ENCODE data around the gene CPNE1.

The CPNE1 gene

DNA sequence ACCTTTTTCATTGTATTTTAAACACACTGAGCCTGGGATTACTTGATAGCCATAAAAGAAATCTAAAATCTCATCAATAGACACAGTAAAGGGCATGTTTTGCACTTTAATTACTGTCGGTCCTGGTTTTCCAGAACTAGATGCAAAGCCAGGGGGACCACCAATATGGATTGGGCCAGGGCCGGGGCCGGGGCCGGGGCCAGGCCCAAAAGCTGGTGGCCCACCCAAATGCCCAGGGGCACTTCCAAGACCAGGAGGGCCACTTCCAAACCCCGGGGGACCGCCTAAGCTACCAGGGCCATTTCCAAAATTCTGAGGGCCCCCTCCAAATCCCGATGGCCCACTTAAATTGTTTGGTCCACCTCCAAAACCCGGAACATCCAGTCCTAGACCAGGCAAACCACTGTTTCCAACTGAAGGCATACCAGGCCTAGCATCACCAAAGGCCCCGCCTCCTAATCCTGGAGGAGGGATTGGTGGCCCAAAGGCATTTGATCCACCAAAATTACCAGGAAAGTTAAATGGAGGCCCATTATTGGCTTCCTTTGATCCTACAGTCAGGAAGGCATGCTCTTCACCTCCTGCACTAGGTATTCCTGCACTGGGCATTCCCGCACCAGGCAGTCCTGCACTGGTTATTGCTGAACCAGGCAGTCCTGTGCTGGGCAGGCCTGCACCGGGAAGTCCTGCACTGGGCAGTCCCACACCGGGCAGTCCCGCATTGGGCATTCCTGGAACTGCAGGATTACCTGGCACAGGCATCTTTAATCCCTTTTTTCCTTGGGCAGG, 11.9 kb downstream of the CPNE1 start:
- no peak for DNase-seq

GRCh38 chr20:35651958-35652357, 12.7 kb downstream of the CPNE1 start:
- no peak for DNase-seq

DNA sequence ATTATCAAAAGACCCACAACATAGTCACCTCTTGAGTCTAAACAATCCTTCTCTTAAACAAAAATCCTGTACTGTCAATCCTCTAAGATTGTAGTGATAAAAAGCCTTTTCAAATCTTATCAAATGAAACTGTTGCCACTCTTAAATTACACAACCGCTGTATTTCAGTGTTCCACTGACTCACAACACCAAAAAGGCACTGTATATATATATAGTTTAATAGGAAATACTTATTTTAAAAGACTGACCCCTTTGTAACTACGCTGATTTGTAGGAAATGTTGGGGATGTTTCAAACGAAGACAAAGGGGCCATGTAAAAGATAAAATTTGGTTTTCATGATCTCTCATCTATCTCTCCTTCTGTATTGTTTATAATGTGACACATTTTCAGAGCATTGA, 14.1 kb downstream of the CPNE1 start:
- DNase-seq: no peak

DNA sequence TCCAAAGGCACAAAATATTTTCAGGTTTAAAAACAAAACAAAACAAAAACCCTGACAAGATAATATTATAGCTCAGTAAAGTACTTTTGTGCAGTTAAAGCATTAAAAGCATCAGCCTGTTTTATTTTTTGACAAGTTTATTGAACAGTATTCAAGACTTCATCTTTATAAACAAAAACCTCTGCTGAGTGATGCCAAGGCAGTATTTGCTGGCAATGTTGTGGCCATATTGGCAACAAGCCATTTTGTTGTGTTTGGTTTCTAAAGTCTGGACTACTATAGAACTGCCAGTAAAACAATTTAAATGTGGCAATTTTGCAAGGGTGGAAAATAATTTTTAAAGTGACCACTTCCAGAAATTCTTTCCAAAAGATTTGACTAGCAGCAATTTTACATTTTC, 15.9 kb downstream of the CPNE1 start:
- no peak for DNase-seq

DNA sequence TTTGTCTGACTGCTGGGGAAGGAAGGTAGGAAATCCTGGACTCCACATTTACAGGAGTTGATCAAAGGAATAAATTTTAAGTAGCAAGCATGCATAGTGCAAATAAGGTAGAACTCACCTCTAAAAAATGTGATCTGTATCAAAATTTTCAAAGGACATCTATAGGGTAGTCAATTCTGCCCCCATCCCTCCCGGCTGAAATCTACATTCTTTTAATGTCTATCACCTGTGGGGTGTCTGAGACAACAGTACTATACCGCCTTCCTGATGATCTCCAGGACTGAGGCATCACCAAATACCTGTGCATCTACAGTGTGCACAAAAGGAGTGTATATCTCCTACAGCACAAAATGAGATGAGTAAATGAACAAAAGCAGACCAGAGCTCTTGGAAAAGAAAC, 19.9 kb downstream of the CPNE1 start:
- no peak for DNase-seq

DNA sequence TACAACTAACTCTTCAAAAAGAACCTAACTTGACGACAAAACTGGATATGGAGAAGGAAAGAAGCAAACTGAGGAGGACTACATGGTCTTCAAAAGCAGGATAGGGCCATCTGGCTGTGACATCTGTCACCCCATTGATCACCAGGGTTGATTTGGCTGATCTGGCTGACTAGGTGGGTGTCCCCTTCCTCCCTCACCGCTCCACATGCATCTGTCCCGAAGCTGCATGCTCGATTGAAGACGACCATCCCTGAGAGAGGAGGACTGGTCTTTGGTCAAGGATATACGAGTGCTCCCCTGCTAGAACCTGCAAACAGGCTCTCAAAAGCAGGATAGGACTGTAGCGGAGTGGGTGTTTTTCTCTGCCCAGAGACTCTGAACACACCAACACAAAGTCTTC, 21.7 kb downstream of the CPNE1 start:
- DNase-seq: no peak

GRCh38 chr20:35641743-35642142, 23.0 kb downstream of the CPNE1 start:
- no peak for DNase-seq

DNA sequence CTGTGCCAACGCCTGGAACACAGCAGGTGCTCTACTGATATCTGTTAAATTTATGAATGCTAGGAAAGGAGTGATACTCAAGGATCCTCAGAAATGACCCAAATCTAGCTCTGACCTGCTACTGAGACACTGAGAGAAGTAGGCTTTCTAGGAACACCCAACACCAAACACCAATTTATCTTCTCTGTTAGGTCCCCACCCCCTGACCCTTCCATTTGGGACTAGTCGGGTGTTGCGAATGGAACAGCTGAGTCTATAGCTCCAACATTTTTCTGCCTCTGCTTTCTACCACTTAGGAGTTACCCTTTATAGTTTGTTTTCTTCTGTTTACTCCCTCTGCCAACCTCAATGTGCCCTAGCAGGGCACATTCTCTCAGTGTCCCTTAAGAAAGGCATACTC, 24.0 kb downstream of the CPNE1 start:
- DNase-seq: no peak

- no peak for DNase-seq
Observed at GRCh38 chr20:35638751-35639150, 25.9 kb downstream of the CPNE1 start.

DNA sequence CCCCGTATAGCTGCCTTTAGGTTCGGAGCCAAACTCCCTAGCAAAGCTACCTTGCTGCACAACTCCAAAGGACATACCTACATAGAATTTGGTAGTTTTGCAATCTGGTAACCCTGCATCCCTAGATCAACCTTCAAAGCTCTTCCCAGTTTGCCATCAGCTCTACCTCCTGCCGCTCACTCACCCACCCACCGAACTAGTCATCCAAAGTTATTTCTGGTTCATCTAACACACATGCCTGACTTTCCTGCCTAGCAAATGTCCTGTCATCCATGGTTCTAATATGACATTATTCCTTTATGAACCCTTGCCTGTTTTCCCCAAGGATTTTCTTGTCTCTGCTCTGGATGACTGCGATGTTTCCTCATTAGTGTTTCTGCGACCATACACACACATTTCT, 27.4 kb downstream of the CPNE1 start:
- no peak for DNase-seq

- DNase-seq: no peak
Observed at GRCh38 chr20:35636095-35636494, 28.6 kb downstream of the CPNE1 start.

GRCh38 chr20:35635652-35636051, 29.0 kb downstream of the CPNE1 start:
- no peak for DNase-seq

- no peak for DNase-seq
Observed at GRCh38 chr20:35632539-35633115, 32.1 kb downstream of the CPNE1 start.

- no peak for DNase-seq
Observed at GRCh38 chr20:35630636-35631035, 34.1 kb downstream of the CPNE1 start.

DNA sequence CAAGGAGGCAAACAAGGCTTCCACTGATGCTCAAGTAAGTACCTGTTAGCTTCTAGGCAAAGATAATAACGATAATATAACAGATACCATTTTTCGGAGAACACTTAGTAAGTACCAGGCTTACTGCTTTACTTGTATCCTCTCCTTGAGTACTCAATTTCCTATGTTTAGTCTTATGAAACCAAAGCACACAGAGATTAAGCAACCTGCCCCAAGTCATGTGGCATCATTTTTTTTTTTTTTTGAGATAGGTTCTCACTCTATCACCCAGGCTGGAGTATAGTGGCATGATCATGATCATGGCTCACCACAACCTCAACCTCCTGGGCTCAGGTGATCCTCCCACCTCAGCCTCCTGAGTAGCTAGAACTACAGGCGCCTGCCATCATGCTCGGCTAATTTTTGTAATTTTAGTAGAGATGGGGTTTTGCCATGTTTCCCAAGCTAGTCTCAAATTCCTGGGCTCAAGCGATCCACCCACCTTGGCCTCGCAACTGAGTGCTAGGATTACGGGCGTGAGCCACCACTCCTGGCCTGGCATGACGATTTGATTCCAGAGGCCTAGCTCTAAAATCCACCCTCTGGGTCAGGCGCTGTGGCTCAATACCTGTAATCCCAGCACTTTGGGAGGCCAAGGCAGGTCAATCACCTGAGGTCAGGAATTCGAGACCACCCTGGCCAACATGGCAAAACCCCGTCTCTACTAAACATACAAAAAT, 35.1 kb downstream of the CPNE1 start:
- DNase-seq: peak; percentile 43 to 65

DNA sequence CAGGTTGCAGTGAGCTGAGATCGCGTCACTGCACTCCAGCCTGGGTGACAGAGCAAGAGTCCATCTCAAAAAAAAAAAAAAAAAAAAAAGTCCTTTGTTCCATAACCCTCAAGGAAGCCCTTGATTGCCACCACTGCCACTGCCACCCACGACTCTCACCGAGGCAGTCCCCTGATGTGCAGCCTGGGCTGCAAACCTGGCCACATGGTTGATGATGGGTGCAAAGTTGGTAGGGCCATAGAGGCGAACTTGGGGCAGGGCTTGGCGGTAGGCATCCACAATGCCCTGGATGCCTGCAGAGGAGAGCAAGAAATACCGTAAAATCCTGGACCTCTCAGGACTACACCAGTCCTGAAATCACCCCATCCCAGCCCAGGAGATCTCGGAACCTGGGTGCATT, 37.6 kb downstream of the CPNE1 start:
- DNase-seq: no peak

- no peak for DNase-seq
Observed at GRCh38 chr20:35626386-35627001, 38.2 kb downstream of the CPNE1 start.

DNA sequence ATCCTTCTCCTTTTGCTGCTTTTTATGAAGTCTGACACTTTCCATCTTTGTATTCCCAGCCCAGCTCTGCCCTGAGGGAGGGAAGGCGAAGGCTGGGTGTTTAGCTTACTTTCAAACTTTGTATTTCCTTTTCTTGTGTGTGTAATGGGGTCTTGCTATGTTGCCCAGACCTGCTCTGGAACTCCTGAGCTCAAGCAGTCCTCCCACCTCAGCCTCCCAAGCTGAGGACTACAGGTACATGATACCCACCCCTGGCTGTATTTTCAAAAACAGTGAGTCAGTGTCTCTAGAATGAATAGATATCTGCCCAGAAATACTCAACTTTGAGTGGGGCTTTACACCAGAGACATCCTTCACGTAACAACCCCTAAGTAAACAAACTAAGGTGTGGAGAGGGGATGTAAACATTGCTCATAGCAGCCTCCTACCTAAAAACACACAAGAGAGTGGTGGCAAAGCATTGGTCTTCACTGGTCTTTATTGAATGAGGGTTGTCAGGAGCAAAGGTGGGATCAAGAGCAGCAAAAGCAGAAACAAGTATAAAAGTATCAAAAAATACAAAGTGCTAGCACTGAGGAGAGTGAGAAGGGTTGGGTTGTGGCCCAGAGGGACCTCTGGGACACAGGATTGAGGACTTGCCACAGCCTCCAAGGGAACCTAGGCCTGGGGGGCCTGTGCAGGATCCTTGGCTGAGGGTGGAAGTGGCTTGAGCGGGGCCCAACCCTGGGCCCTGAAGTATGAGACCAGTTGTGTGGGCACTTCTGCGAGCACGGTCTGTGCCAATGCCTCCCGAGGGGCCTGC, 38.9 kb downstream of the CPNE1 start:
- no peak for DNase-seq

GRCh38 chr20:35621560-35621946, 43.1 kb downstream of the CPNE1 start:
- DNase-seq: no peak

DNA sequence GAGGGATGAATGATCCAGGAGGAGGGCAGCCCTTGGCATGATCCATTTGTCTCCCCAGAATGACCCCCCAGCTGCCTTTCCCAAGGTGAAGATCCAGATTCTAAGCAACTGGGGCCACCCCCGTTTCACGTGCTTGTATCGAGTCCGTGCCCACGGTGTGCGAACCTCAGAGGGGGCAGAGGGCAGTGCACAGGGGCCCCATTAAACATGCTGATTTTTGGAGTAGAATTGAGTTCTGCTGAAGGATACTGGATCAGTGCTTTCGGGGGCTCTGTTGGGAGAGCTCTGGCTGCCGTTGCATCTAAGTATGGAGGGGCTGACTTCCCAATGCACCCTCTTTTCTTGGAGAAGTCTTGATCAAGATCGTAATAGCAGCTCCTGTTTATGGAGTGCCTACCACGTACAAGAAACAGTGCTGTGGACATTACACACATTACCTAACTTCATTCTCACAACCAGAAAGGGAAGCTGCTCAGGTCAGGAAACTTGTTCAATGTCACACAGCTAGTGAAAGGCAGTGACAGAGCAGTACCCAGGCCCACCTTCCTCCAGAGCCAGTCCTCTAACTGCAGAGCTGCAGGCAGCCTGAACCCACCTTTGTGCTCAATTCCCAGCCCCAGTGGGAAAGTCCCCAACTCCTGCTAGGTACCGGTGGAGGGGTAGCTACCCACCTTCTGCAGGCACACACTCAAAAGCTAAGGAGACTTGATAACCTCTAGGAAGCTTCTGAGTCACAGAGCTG, 43.7 kb downstream of the CPNE1 start:
- DNase-seq: no peak

DNA sequence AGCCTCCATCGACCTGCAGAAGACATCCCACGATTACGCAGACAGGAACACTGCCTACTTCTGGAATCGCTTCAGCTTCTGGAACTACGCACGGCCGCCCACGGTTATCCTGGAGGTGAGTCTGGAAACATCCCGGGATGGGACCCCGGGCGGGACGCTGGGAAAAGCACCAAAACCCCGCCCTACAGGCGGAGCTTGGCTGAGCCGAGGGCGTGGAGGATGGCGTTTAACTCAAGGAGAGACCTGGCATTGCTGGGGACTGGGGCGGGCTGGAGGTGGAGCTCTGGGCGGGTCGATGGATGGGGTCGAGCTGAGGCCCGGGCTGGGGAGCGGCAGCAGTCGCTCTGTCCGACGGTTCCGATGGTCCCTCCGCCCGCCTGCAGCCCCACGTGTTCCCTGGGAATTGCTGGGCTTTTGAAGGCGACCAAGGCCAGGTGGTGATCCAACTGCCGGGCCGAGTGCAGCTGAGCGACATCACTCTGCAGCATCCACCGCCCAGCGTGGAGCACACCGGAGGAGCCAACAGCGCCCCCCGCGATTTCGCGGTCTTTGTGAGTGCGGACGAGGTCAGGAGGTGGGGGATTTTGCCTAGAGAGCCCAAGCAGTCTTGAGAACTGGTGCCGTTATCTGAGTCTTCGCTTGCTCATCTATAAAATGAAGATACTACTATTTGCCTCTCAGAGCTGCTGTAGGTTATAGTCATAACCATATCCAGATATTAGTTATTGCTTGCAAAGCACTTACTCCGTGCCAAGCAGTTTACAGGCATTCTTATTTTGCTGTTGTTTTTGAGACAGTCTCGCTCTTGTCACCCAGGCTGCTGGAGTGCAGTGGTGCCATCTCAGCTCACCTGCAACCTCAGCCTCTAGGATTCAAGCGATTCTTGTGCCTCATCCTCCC, 45.3 kb downstream of the CPNE1 start:
- DNase-seq: peak in 1 of 2 donors; percentile 17
